HFFc6 (cell line): ENCODE measurements around the gene FYN. TPM values are rescaled to one million over a fixed set of nuclear protein-coding genes. Genes with fewer than 3 reads are reported as not detected.

Source experiments
- DNase-seq: peaks from one replicate; pipeline ENCODE4 v3.0.0-alpha.2; 2018
- H3K27ac Mint-ChIP-seq: 2 replicates; pipeline ENCODE4 v1.8.0; 2020; ENCODE audit warnings: mild to moderate bottlenecking, mixed read lengths
- H3K27me3 Mint-ChIP-seq: 2 replicates; pipeline ENCODE4 v1.8.0; 2021; ENCODE audit warnings: mild to moderate bottlenecking, moderate library complexity, mixed read lengths; ENCODE audit not compliant: insufficient read depth
- H3K36me3 Mint-ChIP-seq: 2 replicates; pipeline ENCODE4 v1.8.0; 2021; ENCODE audit warnings: low read depth, mixed read lengths
- H3K4me1 Mint-ChIP-seq: 2 replicates; pipeline ENCODE4 v1.8.0; 2020; ENCODE audit warnings: low read depth, mixed read lengths
- H3K4me3 Mint-ChIP-seq: 2 replicates; pipeline ENCODE4 v1.8.0; 2020; ENCODE audit warnings: mild to moderate bottlenecking, moderate library complexity, mixed read lengths
- H3K9me3 Mint-ChIP-seq: 2 replicates; pipeline ENCODE4 v1.8.0; 2020; ENCODE audit warnings: mild to moderate bottlenecking, mixed read lengths
- CTCF ChIP-seq: fragments of 200-600 bp; sonication (generic); IDR thresholded peaks from 2 replicates; pipeline ENCODE4 v1.5.0; 2021; ENCODE audit warnings: antibody characterized with exemption, mild to moderate bottlenecking
- total RNA-seq, 6 experiments: library from RNA; stranded (reverse); fragmentation: NEBNext Ultra II Directional; extraction: Animal tissue kit (Norgen Biotek cat#: 25700); gene quantifications; 2 replicates in 1 of 6; 3 replicates in 5 of 6; pipeline ENCODE4 v1.2.3, GENCODE V29; 2021

FYN gene
- total RNA-seq, 6 experiments from 2014 or later = 41.5 to 59.9 (median 49.7) TPM

GRCh38 chr6:111631903-111632460, 241.3 kb downstream of the FYN start:
- Mint-ChIP-seq H3K36me3 (0 out of 2 replicates have a peak, but pooled peaks cover 5% of the 10 kb centered on the region), H3K4me1 (peaks cover 15% of the 10 kb centered on the region), H3K4me3 (no peak overlapping the region), H3K9me3 (peaks cover 4% of the 10 kb centered on the region; the same call in 1 of the 2 replicates), H3K27ac (no peak overlapping the region), H3K27me3 (peaks cover 9% of the 10 kb centered on the region; the same call in 1 of the 2 replicates)
- no peak for DNase-seq
- TF ChIP-seq CTCF = no peak

DNA sequence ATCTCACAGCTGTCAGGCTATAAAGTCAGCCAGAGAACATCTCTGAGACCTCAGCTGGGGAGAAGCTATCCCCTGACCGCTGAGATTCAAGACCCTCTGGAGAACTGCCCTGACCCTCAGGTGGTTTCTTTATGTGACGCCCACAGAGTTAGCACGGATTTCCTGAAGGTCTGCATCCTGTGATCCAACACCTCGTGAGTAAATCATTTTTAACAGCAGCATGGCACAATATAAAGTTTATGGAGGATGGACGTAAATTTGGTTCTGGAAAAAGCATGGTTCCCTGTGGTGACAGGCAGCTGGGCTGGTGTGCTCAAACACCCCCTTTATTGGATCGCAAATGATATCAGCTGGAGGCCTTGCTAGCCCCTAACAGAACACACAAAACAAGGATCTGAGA, 242.2 kb downstream of the FYN start:
- TF ChIP-seq CTCF = no peak
- Mint-ChIP-seq H3K4me3 (no peak overlapping the region), H3K4me1 (peaks cover 22% of the 10 kb centered on the region)

DNA sequence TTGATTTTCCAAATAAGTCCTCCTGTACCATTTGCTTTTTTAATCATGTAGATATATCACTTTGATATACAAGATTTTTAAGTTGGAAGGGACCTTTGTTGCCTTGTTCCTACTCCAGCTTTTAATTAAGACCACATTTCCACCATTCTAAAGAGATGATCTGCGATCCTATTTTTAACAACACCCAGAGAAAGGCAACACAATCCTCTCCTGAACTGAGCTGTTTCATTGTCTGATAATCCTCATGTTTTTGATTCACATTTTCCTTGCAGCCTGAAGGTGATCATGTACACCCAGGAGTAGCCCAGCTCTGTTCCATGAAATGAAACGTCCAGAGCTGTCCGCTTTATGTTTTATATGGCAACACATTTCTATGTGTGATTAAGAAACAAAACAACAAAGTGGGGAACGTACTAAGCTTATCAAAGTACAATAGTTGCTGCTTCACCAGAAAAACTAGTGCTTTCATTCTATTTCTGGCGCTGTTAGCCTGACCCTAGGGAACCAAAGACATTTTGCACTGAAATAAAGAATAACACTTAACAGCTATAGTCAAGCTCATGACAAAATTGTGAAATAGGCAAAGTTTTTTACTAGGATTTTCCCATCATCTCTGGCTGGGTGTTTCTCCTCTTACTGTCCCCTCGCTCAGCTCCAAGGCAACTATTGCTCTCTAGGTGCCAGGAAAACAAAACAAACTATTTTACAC, 245.0 kb downstream of the FYN start:
- peak; percentile 16 for DNase-seq
- H3K9me3 Mint-ChIP-seq = peaks cover 4% of the 10 kb centered on the region; the same call in 1 of the 2 replicates
- H3K4me1 Mint-ChIP-seq = peaks cover 45% of the 10 kb centered on the region
- peak overlapping the region; percentile 79 for H3K27ac Mint-ChIP-seq
- H3K4me3 Mint-ChIP-seq = peak overlapping the region; percentile 73
- TF ChIP-seq CTCF = no peak
- H3K36me3 Mint-ChIP-seq = 0 out of 2 replicates have a peak, but pooled peaks cover 5% of the 10 kb centered on the region
- H3K27me3 Mint-ChIP-seq = peaks cover 7% of the 10 kb centered on the region; the same call in 1 of the 2 replicates

More for the DNA sequence above, 242.2 kb downstream of the FYN start:
- DNase-seq = no peak
- H3K9me3 Mint-ChIP-seq = peaks cover 4% of the 10 kb centered on the region; the same call in 1 of the 2 replicates
- H3K27ac Mint-ChIP-seq = no peak overlapping the region
- H3K36me3 Mint-ChIP-seq = 0 out of 2 replicates have a peak, but pooled peaks cover 5% of the 10 kb centered on the region
- peaks cover 9% of the 10 kb centered on the region; the same call in 1 of the 2 replicates for H3K27me3 Mint-ChIP-seq

DNA sequence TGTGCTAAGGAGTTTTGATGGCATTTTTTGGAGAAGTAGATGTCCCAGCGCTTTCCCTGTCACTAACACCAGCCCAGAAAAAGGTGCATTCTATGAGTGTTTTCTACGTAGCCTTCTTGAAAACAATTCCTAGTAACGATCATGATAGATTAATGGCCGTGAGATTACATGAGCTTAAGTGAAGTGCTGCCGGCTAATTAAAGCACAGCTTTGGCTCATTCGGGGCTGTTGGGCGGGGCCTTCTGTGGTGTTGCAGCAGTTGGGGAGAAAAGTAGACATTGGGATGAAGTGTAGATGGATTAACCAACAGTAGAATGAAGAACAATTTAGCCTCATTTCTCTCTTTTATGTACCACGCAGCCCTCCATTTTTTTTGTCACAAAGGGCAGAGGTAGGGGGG, 246.8 kb downstream of the FYN start:
- Mint-ChIP-seq H3K27me3 (no peaks in the 10 kb centered on the region), H3K27ac (peak overlapping the region; percentile 44; the same call in 1 of the 2 replicates)

More for the DNA sequence above, 246.8 kb downstream of the FYN start:
- Mint-ChIP-seq H3K4me3 (peak overlapping the region; percentile 66), H3K4me1 (peaks cover 45% of the 10 kb centered on the region), H3K9me3 (peaks cover 4% of the 10 kb centered on the region; the same call in 1 of the 2 replicates), H3K36me3 (0 out of 2 replicates have a peak, but pooled peaks cover 5% of the 10 kb centered on the region)
- DNase-seq = no peak
- no peak for TF ChIP-seq CTCF
